Common myeloid progenitor, CD34-positive (primary cell): ENCODE measurements around the gene COP1.

ENCODE experiments used
- CTCF ChIA-PET: fragments of 350-600 bp; sonication (Branson Sonifier 250); formaldehyde crosslinking; loops from one replicate; lab custom pipeline; 2021; ENCODE audit warnings: antibody characterized with exemption; lab: Charles Lee
- POLR2A ChIA-PET: fragments of 350-600 bp; sonication (Branson Sonifier 250); formaldehyde crosslinking; loops from one replicate; lab custom pipeline; 2021; ENCODE audit warnings: antibody characterized with exemption; lab: Charles Lee
- DNase-seq, 3 donors: peaks; one replicate each; pipeline versions ENCODE4 v3.0.0 to v3.0.0-alpha.2; 2013
- H3K27ac ChIP-seq, 2 experiments: 1 replicate in 1 of 2; 2 replicates in 1 of 2; pipeline ENCODE4 v1.7.0; 2013; ENCODE audit warnings: inconsistent platforms in 2 of 2, low read length in 2 of 2, mild to moderate bottlenecking in 2 of 2, low read depth in 1 of 2, moderate library complexity in 1 of 2; ENCODE audit not compliant: severe bottlenecking in 2 of 2, insufficient read depth in 1 of 2, poor library complexity in 1 of 2
- H3K27me3 ChIP-seq, 5 experiments: replicated peaks in 2 of 5; 1 replicate in 3 of 5; 2 replicates in 2 of 5; pipeline versions ENCODE4 v1.6.1 to v1.7.0; 2013; ENCODE audit warnings: low read length in 4 of 5, mild to moderate bottlenecking in 2 of 5, moderate library complexity in 2 of 5, inconsistent platforms in 1 of 5; ENCODE audit not compliant: insufficient read depth in 5 of 5, control insufficient read depth in 4 of 5
- H3K36me3 ChIP-seq, 4 experiments: 1 replicate in 2 of 4; 2 replicates in 2 of 4; pipeline versions ENCODE4 v1.6.1 to v1.7.0; 2013; ENCODE audit warnings: low read length in 3 of 4, control low read depth in 1 of 4, mild to moderate bottlenecking in 1 of 4; ENCODE audit not compliant: control insufficient read depth in 4 of 4, insufficient read depth in 4 of 4
- H3K4me1 ChIP-seq, 4 experiments: 1 replicate in 3 of 4; 2 replicates in 1 of 4; pipeline versions ENCODE4 v1.6.1 to v1.7.1; 2013; ENCODE audit warnings: low read length in 3 of 4, mild to moderate bottlenecking in 3 of 4, control low read depth in 1 of 4, inconsistent platforms in 1 of 4, moderate library complexity in 1 of 4; ENCODE audit not compliant: control insufficient read depth in 4 of 4, insufficient read depth in 4 of 4; ENCODE audit errors: control extremely low read depth in 1 of 4
- H3K4me3 ChIP-seq, 7 experiments: 1 replicate in 4 of 7; 2 replicates in 3 of 7; pipeline versions ENCODE4 v1.5.1 to v1.7.0; 2013; ENCODE audit warnings: mild to moderate bottlenecking in 7 of 7, low read length in 6 of 7, moderate library complexity in 6 of 7, inconsistent platforms in 2 of 7, low read depth in 2 of 7, control low read depth in 1 of 7; ENCODE audit not compliant: insufficient read depth in 4 of 7, control insufficient read depth in 1 of 7; ENCODE audit errors: extremely low read depth in 1 of 7
- H3K9me3 ChIP-seq, 5 experiments: 1 replicate in 4 of 5; 2 replicates in 1 of 5; pipeline versions ENCODE4 v1.6.1 to v1.7.1; 2013; ENCODE audit warnings: low read length in 4 of 5, mild to moderate bottlenecking in 2 of 5, inconsistent platforms in 1 of 5, low read depth in 1 of 5, moderate library complexity in 1 of 5; ENCODE audit not compliant: control insufficient read depth in 4 of 5, insufficient read depth in 2 of 5; ENCODE audit errors: control extremely low read depth in 1 of 5
- WGBS: methylation state at CpG from one replicate; pipeline ENCODE4 v1.1.5; 2013; ENCODE audit not compliant: insufficient coverage; 5-methylcytosine and 5-hydroxymethylcytosine counted together

Gene COP1

DNA sequence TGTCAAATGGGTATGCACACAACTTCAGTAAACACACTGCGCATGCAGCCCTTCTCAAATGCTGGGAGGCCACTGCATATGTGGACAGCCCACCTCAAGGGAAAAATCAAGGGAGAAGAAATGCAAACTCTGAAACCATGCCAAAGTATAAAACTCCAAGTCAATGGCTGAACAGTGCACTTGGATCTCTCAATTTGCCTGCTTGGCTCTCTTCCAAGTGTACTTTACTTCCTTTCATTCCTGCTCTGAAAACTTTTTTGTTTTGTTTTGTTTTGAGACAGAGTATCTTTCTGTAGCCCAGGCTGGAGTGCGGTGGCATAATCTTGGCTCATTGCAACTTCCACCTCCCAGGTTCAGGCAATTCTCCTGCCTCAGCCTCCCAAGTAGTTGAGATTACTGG, 18.8 kb upstream of the COP1 start:
- ChIA-PET CTCF (no interaction called here), POLR2A (no interaction called here)
- H3K27ac ChIP-seq: no peak overlapping the region
- H3K4me1 ChIP-seq: no peaks in the 10 kb centered on the region
- no peaks in the 10 kb centered on the region for H3K9me3 ChIP-seq
- WGBS: 100% methylated on average over 2 of the region's 2 CpGs
- no peaks in the 10 kb centered on the region for H3K27me3 ChIP-seq
- no peaks in the 10 kb centered on the region for H3K36me3 ChIP-seq
- no peak overlapping the region for H3K4me3 ChIP-seq
- DNase-seq: no peak

DNA sequence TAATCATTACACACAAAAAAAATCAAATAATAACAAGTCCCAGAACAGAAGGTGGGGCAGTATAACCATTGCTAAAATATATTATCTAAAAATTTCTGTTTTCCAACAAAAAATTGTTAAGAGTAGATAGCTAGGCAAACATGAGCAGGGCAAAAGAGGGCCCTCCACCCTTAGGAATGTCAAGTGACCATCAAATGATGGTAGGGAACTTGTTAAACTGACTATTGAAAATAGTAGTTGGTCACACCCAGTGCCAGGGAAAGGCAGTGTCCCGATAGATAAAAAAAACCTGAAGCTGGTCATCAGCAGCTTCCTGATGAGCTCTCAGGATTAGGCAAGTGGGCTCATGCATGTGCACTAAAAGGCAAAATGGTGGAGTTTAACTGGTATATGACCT, 18.4 kb upstream of the COP1 start:
- Histone ChIP-seq H3K36me3 (no peaks in the 10 kb centered on the region), H3K27me3 (no peaks in the 10 kb centered on the region), H3K9me3 (no peaks in the 10 kb centered on the region), H3K4me1 (no peaks in the 10 kb centered on the region), H3K27ac (no peak overlapping the region), H3K4me3 (no peak overlapping the region)
- ChIA-PET POLR2A (no interaction called here), CTCF (no interaction called here)
- no peak for DNase-seq
- 90% methylated on average over 1 of the region's 1 CpG for WGBS

DNA sequence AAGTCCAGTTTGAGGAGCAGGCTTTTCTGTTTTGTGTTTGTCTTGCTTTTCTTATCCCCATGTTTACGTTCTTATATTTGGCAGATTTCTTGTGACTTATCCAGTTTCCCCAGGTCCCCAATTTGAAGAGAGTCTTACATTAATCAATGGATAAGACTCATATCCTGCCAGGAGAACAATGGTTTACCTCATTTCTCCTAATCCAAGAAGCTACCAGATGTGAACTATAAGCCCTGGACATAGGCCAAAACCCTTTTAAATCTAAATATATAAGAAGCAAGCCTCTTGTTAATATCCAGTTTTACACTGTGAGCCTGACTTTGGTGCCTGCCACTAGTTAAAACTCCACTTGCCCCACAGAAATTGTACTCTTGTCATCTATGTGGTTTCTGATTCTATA, 15.1 kb upstream of the COP1 start:
- no peaks in the 10 kb centered on the region for H3K36me3 ChIP-seq
- WGBS: 100% methylated on average over 1 of the region's 1 CpG
- H3K27me3 ChIP-seq: no peaks in the 10 kb centered on the region
- no peaks in the 10 kb centered on the region for H3K9me3 ChIP-seq
- no peak overlapping the region for H3K27ac ChIP-seq
- no peak for DNase-seq
- no peaks in the 10 kb centered on the region for H3K4me1 ChIP-seq
- ChIA-PET POLR2A (no interaction called here), CTCF (no interaction called here)
- H3K4me3 ChIP-seq: no peak overlapping the region

DNA sequence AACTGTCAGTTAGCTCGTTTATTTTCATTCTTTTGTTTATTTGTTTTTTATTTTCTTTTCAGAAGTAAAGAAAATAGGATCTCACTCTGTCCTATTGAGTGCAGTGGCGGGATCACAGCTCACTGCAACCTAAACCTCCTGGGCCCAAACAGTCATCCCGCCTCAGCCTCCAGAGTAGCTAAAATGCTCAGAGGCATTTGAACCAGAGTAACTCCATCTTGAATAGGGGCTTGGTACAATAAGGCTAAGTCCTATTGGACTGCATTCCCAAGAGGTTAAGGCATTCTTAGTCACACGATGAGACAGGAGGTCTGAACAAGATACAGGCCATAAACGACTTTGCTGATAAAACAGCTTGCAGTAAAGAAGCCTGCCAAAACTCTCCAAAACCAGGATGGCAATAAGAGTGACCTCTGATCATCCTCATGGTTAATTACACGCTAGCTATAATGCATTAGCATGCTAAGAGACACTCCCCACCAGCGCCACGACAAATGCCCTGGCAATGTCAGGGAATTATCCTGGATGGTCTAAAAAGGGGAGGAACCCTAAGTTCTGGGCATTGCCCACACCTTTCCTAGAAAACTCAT, 13.1 kb upstream of the COP1 start:
- POLR2A ChIA-PET: no interaction called here
- CTCF ChIA-PET: no interaction called here
- no peak overlapping the region for H3K4me3 ChIP-seq
- H3K27me3 ChIP-seq: no peaks in the 10 kb centered on the region
- H3K4me1 ChIP-seq: no peaks in the 10 kb centered on the region
- no peaks in the 10 kb centered on the region for H3K9me3 ChIP-seq
- WGBS: 94% methylated on average over 6 of the region's 8 CpGs
- no peak for DNase-seq
- H3K36me3 ChIP-seq: no peaks in the 10 kb centered on the region
- H3K27ac ChIP-seq: no peak overlapping the region

DNA sequence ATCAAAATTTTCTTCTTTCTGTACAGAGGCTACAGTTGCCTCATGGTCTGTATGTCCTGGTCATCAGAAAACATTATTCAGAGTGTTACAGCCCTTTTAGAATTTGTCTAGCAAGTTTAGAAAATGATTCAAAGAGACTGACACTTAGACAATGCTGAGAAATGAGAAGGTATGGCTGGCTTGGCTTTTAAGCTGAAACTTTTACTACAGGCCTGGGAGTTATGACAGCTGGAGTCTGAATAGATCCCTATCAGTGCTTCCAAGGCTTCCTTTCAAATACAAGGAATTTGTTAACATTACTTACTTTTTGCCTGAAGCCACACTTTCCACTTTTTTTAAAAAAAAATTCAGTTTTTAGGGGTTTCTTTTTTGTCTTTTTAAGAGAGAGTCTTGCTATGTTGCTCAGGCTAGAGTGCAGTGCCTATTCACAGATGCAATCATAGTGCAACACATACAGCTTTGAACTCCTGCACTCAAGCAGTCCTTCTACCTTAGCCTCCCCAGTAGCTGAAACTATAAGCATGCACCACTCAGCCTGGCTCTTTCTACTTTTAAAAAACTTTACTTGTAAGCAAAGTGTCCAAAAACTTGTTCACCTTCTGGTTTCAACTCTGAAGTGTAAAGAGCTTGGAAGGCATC, 10.5 kb upstream of the COP1 start:
- Histone ChIP-seq H3K9me3 (no peaks in the 10 kb centered on the region), H3K27ac (no peak overlapping the region), H3K36me3 (no peaks in the 10 kb centered on the region), H3K4me1 (no peaks in the 10 kb centered on the region), H3K4me3 (no peak overlapping the region), H3K27me3 (no peaks in the 10 kb centered on the region)
- POLR2A ChIA-PET: no interaction called here
- CTCF ChIA-PET: no interaction called here
- DNase-seq: no peak

DNA sequence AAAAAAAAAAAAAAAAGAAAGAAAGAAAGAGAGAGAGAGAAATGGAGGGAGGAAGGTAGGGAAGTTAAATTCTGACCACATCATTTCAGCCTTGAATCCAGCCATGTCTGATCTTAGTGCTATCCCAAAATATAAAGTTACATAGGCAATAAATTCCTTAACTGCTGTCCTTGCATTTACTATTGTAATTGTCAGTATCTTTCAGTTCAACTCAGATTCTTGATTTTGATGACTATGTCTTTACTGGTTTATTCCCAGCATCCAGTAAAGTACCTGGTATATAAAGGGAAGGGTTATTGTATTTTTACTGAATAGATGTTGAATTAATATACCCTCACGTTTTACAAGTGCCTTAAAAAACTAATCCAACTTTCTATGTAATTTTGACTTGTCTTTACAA, 8.9 kb upstream of the COP1 start:
- no peak for DNase-seq
- H3K27ac ChIP-seq: no peak overlapping the region
- WGBS: no CpG with 5 or more reads among the region's 1 CpG
- ChIA-PET POLR2A (no interaction called here), CTCF (no interaction called here)
- peaks cover 0 to 10% (median 4%) of the 10 kb centered on the region in 4 experiments for H3K4me1 ChIP-seq
- no peak overlapping the region for H3K4me3 ChIP-seq
- H3K27me3 ChIP-seq: no peaks in the 10 kb centered on the region
- no peaks in the 10 kb centered on the region for H3K9me3 ChIP-seq
- no peaks in the 10 kb centered on the region for H3K36me3 ChIP-seq

DNA sequence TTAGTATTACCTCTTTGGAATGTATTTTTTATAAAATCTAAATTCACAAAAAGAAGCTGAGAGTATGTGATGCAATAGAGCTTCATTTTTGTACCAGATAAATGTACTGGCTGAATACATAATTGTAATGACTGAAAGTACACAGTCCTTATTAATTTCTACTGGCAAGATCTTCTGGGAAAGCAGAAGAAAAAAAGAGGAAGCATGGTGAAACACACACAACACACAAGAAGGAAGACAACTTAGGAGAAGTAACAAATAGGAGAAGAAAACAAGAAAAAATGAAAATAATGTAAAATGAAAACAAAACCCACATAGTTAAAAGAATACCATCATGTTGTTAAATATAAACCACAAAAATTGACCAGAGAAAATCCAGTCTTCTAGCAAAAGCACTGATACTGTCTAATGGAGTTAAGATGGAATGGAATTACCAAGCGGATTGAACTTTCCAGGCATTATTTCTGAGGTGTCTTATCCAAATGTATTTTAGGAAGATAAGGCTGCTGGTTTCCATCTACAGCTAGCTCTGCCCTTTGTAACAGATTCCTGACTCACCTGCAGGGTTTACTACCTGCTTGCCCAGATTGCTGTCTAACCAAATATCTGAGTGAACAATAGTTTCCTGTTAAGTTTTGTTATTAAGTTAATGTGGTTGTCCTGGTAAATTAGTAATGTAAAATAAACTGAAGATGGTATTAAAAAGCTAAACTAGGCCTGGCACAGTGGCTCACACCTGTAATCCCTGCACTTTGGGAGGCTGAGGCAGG, 4.5 kb upstream of the COP1 start:
- Histone ChIP-seq H3K9me3 (no peaks in the 10 kb centered on the region), H3K4me3 (no peak overlapping the region), H3K27me3 (no peaks in the 10 kb centered on the region), H3K27ac (no peak overlapping the region), H3K4me1 (peaks cover 5 to 25% (median 13%) of the 10 kb centered on the region in 4 experiments), H3K36me3 (no peaks in the 10 kb centered on the region)
- WGBS: 100% methylated on average over 1 of the region's 1 CpG
- ChIA-PET CTCF (no interaction called here), POLR2A (no interaction called here)
- peak; percentile 3 to 69 (median 58) for DNase-seq
